CD4-positive, alpha-beta T cell treated with Interleukin-6 for 4 hours (primary cell): ENCODE measurements around the gene ST3GAL5.
A peak's percentile ranks its signal among the peaks of the same experiment; 100 is the strongest.
"Not testable (repeated sequence)": the region's sequence is repeated elsewhere in the genome, so short reads cannot be mapped to it uniquely, and the experiment has no call there.

ENCODE experiments used
- DNase-seq: peaks from one replicate; pipeline ENCODE4 v3.0.0-alpha.2; 2020; ENCODE audit warnings: mixed read lengths

ST3GAL5 gene

GRCh38 chr2:85888684-85889626, at the start of gene ST3GAL5:
Gene ST3GAL5, minus strand, starts transcription at chr2:85888990. Its CDS starts 85 bp downstream, at chr2:85888905.
- DNase-seq: peak; percentile 96

DNA sequence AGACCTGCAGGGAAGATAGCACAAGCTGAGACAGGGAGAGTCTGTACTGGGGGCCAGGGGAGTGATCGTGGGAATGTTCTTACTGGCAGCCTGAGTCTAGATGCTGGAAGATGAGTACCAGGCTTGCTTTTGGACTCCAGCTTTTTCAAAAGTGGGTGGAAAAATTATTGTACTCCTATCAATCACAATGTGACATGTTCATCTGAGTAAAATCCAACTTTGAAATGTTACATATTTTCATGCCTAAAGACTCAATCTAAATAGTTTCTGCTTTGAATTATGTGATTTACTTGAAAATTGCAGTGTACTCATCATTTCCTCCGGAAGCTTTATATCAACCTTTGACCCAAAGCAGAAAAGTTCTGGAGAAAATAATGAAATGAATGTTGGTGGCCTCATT, 49.7 kb upstream of the ST3GAL5 start:
- DNase-seq: no peak

- DNase-seq: no peak
These were observed 48.3 kb upstream of the ST3GAL5 start for GRCh38 chr2:85937069-85937439.

DNA sequence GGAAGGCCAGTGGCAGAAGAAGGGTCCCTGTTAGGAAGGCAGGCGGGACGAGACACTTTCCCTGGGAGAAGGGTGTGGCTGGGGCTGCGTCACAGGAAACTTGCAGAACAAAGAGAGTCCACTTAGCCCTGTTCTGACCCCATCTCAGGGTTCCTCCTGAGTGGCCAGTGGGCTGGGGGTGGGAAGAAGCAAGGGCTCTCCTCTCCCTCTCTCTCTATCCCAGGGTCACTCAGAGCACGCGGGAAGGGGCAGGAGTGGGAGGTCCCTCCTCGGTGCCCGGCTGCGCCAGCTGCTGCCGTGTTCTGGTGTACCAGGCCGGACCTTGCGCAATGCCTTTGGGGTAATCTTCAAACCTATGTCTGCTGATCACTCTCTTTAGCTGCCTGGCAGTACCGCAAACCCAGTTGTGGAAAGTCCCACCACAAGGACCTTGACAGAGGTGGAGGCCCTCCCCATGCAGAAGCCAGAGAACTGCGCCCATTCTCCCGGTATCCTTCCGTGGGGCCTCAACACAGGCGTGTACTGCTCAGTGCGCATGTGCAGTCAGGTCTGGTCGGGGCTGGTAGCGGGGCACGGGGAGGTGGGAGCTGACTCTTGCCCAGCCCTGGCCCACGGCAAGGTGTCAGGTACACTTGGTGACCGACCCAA, 47.8 kb upstream of the ST3GAL5 start:
- DNase-seq: no peak

DNA sequence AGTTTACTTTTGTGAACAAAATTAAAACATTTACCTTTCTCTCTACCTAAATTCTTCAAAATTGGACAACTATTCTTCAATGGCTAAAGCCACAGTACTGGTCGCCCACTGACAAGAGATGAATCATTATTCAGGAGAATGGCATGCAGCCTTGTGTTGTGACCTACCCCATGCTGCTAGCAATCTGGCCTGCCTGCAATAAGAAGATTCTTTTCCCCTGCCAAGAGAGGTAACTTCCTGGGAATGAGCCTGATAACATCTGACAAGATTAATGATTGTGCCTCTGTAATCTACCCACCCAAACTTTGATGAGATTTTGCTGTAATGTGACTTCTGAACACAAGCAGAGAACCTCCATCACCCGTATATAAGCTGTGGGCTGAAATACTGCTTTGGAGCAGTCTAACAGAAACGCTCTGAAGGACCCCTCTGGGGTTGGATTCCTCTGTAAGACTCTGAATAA, 47.0 kb upstream of the ST3GAL5 start:
- DNase-seq: no peak

GRCh38 chr2:85935170-85935745, 46.5 kb upstream of the ST3GAL5 start:
- DNase-seq: no peak

- no peak for DNase-seq
These were observed 45.2 kb upstream of the ST3GAL5 start for GRCh38 chr2:85933753-85934594.

- not testable (repeated sequence) for DNase-seq
These were observed 42.4 kb upstream of the ST3GAL5 start for GRCh38 chr2:85931151-85931550.

DNA sequence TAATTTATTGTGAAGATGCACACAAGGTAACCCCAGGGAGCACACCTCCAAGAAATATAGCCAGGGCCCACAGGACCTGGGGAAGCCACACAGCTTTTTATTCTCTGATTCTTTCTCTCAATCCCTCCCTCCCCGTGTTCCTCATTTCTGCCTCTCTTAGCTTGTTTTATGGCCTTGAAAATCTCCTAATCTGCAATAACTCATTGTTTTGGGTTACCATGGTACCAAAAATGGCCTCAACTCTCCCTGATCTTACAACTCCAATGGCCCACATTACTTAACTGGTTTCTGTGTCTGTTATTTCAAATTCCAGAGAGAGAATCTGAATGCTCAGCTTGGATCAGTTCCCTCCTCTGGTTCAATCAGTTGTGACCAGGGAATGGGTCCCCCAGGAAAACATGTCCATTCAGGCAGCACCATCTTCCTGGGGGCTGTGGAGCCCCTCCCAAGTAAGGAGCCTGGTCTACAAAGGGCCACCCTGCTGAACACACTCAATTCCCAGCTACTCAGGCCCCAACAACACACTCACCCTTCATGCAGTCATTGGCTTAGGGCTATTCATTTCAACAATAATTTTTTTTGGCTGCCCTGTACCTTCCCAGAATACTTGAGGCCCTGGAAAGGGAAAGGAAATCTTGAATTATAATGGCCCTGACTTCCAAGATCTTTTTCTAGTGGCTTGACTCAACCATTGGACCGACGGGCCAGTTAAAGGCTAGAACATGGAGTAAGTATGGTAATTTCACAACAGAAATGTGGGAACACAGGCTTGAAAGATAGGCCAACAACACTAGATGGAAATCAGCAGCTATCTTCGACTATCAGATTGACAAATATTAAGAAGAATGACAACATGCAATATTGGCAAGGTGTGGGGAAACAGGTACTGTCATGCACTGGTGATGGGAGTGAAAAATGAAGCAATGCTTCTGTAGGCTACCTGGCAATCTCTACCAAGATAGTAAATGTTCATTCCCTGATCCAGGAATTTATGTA, 41.6 kb upstream of the ST3GAL5 start:
- DNase-seq: no peak

DNA sequence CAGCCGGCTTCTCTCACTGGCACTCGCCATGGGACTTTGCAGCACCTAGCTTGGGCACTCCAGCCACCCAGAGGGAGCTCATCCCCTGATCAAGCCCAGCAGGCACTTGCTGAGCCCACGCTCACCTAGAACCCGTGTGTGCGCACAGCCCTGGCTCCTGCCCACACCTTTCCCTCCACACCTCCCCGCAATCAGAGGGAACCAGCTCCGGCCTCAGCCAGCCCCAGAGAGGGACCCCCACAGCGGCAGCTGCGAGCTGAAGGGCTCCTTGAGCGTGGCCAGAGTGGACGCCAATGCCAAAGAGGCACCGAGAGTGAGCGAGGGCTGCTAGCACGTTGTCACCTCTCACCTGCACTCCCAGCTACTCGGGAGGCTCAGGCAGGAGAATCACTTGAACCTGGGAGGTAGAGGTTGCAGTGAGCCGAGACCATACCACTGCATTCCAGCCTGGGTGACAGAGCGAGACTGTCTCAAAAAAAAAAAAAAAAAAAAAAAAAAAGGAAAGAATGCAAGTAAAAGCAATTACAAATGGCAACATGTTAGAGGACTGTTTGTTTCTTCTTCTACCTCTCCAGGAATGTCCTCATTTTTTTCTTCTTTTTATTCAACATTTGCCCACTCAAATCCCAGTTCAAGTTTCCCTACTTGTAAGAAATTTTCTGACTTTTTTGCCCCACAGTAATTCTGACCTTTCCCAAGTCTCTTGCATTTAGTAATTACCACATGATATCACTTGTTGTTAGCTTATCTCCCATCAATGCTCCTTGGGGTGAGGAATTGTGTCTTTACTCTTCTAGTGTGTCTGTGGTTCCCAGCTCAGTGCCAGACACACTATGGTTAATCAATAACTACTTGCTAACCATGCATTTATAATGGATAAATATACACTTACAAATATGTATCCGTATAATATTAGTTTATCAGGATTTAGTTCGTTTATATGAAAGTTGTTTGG, 40.6 kb upstream of the ST3GAL5 start:
- no peak for DNase-seq

GRCh38 chr2:85926931-85927661, 38.3 kb upstream of the ST3GAL5 start:
- no peak for DNase-seq

DNA sequence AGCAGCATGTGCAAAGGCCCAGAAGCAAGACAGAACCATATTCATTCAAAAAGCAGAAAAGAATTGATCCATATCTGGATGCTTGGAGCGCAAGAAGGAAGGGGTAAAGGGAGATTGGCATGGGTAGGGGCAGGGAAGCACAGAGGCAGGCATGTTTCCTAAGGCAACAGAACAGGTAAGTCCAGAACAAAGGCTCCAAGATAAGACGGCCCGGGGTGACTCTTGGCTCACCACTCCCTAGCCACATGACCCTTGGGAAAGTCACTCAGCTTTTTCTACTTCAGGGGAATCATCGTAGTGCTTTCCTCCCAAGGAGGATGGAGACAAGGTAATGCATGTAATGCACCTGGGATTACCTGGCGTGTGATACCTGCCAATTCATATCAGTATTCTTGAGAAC, 37.7 kb upstream of the ST3GAL5 start:
- DNase-seq: no peak

DNA sequence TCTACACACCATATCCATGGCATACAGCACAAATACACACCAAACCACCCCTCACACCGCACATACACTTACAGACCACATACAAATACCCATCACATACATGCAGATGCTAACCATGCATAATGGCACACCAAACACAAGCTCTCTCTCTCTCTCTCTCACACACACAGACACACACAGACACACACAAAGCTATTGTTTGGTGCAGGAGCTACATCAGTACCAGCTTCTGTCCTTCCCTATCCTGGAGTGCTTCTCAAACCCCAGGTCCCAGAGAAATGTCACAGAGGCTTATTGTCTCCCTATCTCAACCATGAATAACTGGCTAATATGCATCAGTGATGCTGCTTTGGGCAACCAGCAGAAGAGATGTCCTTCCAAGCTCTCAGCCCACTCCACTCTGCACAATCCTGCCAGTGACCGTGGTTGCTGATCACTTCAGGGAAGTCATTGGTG, 36.5 kb upstream of the ST3GAL5 start:
- no peak for DNase-seq

- no peak for DNase-seq
These were observed 35.7 kb upstream of the ST3GAL5 start for GRCh38 chr2:85924522-85924921.

- DNase-seq: no peak
These were observed 33.4 kb upstream of the ST3GAL5 start for GRCh38 chr2:85922199-85922598.

DNA sequence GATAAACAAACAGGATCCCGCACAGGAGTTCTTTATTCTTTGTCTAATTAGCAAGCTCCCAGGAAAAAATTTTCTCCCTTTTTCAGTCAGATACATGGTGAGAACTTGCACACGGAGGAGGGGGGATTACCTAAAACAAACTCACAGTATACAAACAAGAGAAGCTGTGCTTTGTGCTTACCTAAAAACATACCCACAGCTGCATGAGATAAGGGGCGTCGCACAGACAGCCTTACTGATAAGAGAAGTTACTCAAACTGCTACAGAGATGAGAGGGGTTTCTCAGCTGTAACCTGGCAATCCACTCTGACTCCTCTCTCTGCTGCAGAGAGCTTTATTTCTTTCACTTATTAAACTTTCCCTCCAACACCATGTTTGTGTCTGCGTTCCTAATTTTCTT, 32.9 kb upstream of the ST3GAL5 start:
- no peak for DNase-seq

DNA sequence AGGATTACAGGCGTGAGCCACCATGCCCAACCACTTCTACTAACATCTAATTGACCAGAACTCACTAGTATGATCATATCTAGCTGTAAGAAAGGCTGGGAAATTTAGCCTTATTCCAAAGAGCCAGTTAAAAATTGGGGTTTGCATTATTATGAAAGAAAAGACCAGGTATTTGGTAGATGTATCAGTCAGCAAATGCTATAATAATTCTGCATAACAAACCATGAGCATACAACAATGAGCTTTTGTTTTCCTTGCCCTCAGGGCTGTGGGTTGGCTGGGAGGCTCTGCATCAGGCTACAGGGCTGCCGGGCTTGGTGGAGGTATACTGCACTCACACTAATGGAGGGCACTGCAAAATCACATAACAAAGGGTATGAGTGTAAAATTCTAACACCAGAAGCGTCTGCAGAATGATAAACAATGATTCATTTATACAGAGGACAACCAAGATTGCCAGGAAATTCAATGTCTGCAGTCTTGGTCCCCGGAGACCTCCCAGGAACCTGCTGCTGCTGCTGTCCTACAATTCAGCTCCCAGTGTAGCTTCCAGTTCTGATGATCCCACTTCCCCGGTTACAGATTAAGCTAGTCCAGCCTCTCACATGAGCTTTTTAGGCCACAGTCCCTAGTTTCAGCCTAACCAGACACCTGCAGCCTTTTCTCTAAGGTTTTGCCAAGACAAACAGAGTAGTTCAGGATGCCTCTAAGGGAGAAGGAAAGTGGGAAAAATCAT, 32.2 kb upstream of the ST3GAL5 start:
- DNase-seq: no peak

GRCh38 chr2:85917887-85918795, 29.4 kb upstream of the ST3GAL5 start:
- DNase-seq: no peak
